ENCODE data around the gene REEP1.

DNA sequence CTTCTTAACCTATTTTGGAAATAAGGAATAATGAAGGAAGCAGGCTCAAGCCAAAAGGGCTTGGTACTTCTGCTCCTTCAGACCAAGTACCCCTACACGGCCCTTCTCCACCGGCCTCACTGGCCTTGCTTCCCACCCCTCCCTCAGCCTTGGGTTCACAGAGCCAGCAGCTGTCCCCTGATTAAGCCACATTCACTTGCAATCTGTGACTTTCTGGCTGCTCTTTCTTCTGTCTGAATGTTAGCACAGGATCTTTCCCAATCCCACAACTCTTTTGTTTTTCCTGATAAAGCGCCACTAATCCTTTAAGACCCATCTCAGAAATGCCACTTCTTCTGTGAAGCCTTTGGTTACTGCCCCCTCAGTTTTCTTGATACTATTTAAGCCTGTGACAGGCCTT, 52.4 kb downstream of the REEP1 start:
- TF ChIP-seq GATA3 (IDR thresholded peaks at IDR 0.05; ENCODE audit: low read depth, low read length), result no peak
- no peak for TF ChIP-seq GATA2 (IDR thresholded peaks at IDR 0.05; ENCODE audit: low read depth, low read length)

All from SH-SY5Y (cell line).